Stimulated activated naive B cell treated with anti-CD40 and anti-IgM and Interleukin-4, amounts not matched to agents 10 μg/mL and 1 μg/mL and 100 μg/mL, for 72 hours (primary cell): ENCODE data around the gene CPLX1.

Experiments used
- ATAC-seq, 2 donors: fragments of 150-1000 bp; cut with Tn5 transposase; replicated peaks; 2 replicates each; pipeline ENCODE4 v1.10.0; 2021; ENCODE audit warnings: moderate library complexity in 1 of 2
- DNase-seq: peaks from one replicate; pipeline ENCODE4 v3.0.0; 2021
- H3K27ac Mint-ChIP-seq: one replicate; pipeline ENCODE4 v1.8.0; 2022; ENCODE audit warnings: mild to moderate bottlenecking, mixed read lengths
- H3K27me3 Mint-ChIP-seq, 2 donors: one replicate each; pipeline ENCODE4 v1.8.0; 2022; ENCODE audit warnings: mixed read lengths in 2 of 2
- H3K36me3 Mint-ChIP-seq, 2 donors: one replicate each; pipeline ENCODE4 v1.8.0; 2022; ENCODE audit warnings: mixed read lengths in 2 of 2, mild to moderate bottlenecking in 1 of 2
- H3K4me1 Mint-ChIP-seq, 2 donors: one replicate each; pipeline ENCODE4 v1.8.0; 2022; ENCODE audit warnings: mixed read lengths in 2 of 2, mild to moderate bottlenecking in 1 of 2
- H3K4me3 Mint-ChIP-seq, 2 donors: one replicate each; pipeline ENCODE4 v1.8.0; 2022; ENCODE audit warnings: mild to moderate bottlenecking in 2 of 2, mixed read lengths in 2 of 2, moderate library complexity in 1 of 2
- H3K9me3 Mint-ChIP-seq, 2 donors: one replicate each; pipeline ENCODE4 v1.8.0; 2022; ENCODE audit warnings: mixed read lengths in 2 of 2, mild to moderate bottlenecking in 1 of 2

CPLX1 gene

GRCh38 chr4:864456-865120 is 38.7 kb upstream of the CPLX1 start:
- H3K4me1 Mint-ChIP-seq, result no peaks in the 10 kb centered on the region

GRCh38 chr4:860561-860960 is 34.6 kb upstream of the CPLX1 start:
- H3K9me3 Mint-ChIP-seq, result peaks cover 7% of the 10 kb centered on the region in 2 donors
- ATAC-seq (no peak), DNase-seq (no peak)
- no peak overlapping the region for H3K4me3 Mint-ChIP-seq
- no peaks in the 10 kb centered on the region for H3K27me3 Mint-ChIP-seq
- no peak overlapping the region for H3K27ac Mint-ChIP-seq
- peaks cover 74 to 81% of the 10 kb centered on the region in 2 donors for H3K36me3 Mint-ChIP-seq
- peaks cover 5 to 6% of the 10 kb centered on the region in 2 donors for H3K4me1 Mint-ChIP-seq

More at GRCh38 chr4:864456-865120, 38.7 kb upstream of the CPLX1 start:
- no peak for ATAC-seq
- Mint-ChIP-seq H3K9me3 (no peaks in the 10 kb centered on the region), H3K27me3 (no peaks in the 10 kb centered on the region), H3K27ac (no peak overlapping the region), H3K36me3 (peaks cover 58 to 69% of the 10 kb centered on the region in 2 donors), H3K4me3 (no peak overlapping the region)
- DNase-seq, result no peak

GRCh38 chr4:859496-859895 is 33.6 kb upstream of the CPLX1 start:
- ATAC-seq, result no peak
- DNase-seq, result no peak
- peaks cover 7% of the 10 kb centered on the region in 2 donors for H3K9me3 Mint-ChIP-seq
- H3K27ac Mint-ChIP-seq, result no peak overlapping the region
- H3K4me1 Mint-ChIP-seq, result peaks cover 5 to 6% of the 10 kb centered on the region in 2 donors
- H3K4me3 Mint-ChIP-seq, result no peak overlapping the region
- H3K36me3 Mint-ChIP-seq, result peaks cover 68 to 79% of the 10 kb centered on the region in 2 donors
- H3K27me3 Mint-ChIP-seq, result no peaks in the 10 kb centered on the region

- Mint-ChIP-seq H3K36me3 (peaks cover 66 to 81% of the 10 kb centered on the region in 2 donors), H3K27me3 (no peaks in the 10 kb centered on the region), H3K27ac (no peak overlapping the region)
Measured at GRCh38 chr4:858831-859451, 33.0 kb upstream of the CPLX1 start.

GRCh38 chr4:858041-858481 is 32.1 kb upstream of the CPLX1 start:
- no peak overlapping the region for H3K4me3 Mint-ChIP-seq
- ATAC-seq (no peak), DNase-seq (no peak)
- peaks cover 65 to 83% of the 10 kb centered on the region in 2 donors for H3K36me3 Mint-ChIP-seq
- H3K27me3 Mint-ChIP-seq, result no peaks in the 10 kb centered on the region
- no peak overlapping the region for H3K27ac Mint-ChIP-seq
- H3K4me1 Mint-ChIP-seq, result peaks cover 5 to 6% of the 10 kb centered on the region in 2 donors
- peaks cover 7% of the 10 kb centered on the region in 2 donors for H3K9me3 Mint-ChIP-seq

More at GRCh38 chr4:858831-859451, 33.0 kb upstream of the CPLX1 start:
- Mint-ChIP-seq H3K9me3 (peaks cover 7% of the 10 kb centered on the region in 2 donors), H3K4me3 (no peak overlapping the region), H3K4me1 (peaks cover 5 to 6% of the 10 kb centered on the region in 2 donors)
- no peak for ATAC-seq
- no peak for DNase-seq

GRCh38 chr4:857461-857860 is 31.5 kb upstream of the CPLX1 start:
- no peak for ATAC-seq
- no peak overlapping the region for H3K27ac Mint-ChIP-seq
- H3K4me3 Mint-ChIP-seq, result no peak overlapping the region
- no peak for DNase-seq
- peaks cover 5 to 6% of the 10 kb centered on the region in 2 donors for H3K4me1 Mint-ChIP-seq
- H3K36me3 Mint-ChIP-seq, result peaks cover 67 to 84% of the 10 kb centered on the region in 2 donors
- peaks cover 7% of the 10 kb centered on the region in 2 donors for H3K9me3 Mint-ChIP-seq
- H3K27me3 Mint-ChIP-seq, result no peaks in the 10 kb centered on the region

GRCh38 chr4:856225-856901 is 30.4 kb upstream of the CPLX1 start:
- H3K4me3 Mint-ChIP-seq, result peak overlapping the region in 1 of 2 donors; percentile 32
- H3K4me1 Mint-ChIP-seq, result peaks cover 5 to 6% of the 10 kb centered on the region in 2 donors
- peaks cover 59 to 82% of the 10 kb centered on the region in 2 donors for H3K36me3 Mint-ChIP-seq
- H3K27me3 Mint-ChIP-seq, result no peaks in the 10 kb centered on the region
- DNase-seq (no peak), ATAC-seq (no peak)
- peak overlapping the region; percentile 85 for H3K27ac Mint-ChIP-seq
- peaks cover 7% of the 10 kb centered on the region in 2 donors for H3K9me3 Mint-ChIP-seq

- H3K27me3 Mint-ChIP-seq, result no peaks in the 10 kb centered on the region
- ATAC-seq (no peak), DNase-seq (no peak)
- H3K27ac Mint-ChIP-seq, result peak overlapping the region; percentile 31
- H3K4me1 Mint-ChIP-seq, result peaks cover 5 to 6% of the 10 kb centered on the region in 2 donors
- peaks cover 7% of the 10 kb centered on the region in 2 donors for H3K9me3 Mint-ChIP-seq
- peaks cover 61 to 83% of the 10 kb centered on the region in 2 donors for H3K36me3 Mint-ChIP-seq
- no peak overlapping the region for H3K4me3 Mint-ChIP-seq
Measured at GRCh38 chr4:855880-856224, 29.9 kb upstream of the CPLX1 start.

GRCh38 chr4:854356-854755 is 28.4 kb upstream of the CPLX1 start:
- H3K27me3 Mint-ChIP-seq, result no peaks in the 10 kb centered on the region
- no peak overlapping the region for H3K27ac Mint-ChIP-seq
- H3K9me3 Mint-ChIP-seq, result peaks cover 7% of the 10 kb centered on the region in 2 donors
- peaks cover 53 to 78% of the 10 kb centered on the region in 2 donors for H3K36me3 Mint-ChIP-seq
- H3K4me3 Mint-ChIP-seq, result no peak overlapping the region
- peaks cover 5 to 6% of the 10 kb centered on the region in 2 donors for H3K4me1 Mint-ChIP-seq
- ATAC-seq (no peak), DNase-seq (no peak)

GRCh38 chr4:853416-853781 is 27.5 kb upstream of the CPLX1 start:
- peaks cover 5 to 6% of the 10 kb centered on the region in 2 donors for H3K4me1 Mint-ChIP-seq
- ATAC-seq, result no peak
- peaks cover 7% of the 10 kb centered on the region in 2 donors for H3K9me3 Mint-ChIP-seq
- H3K36me3 Mint-ChIP-seq, result peaks cover 49 to 73% of the 10 kb centered on the region in 2 donors
- no peaks in the 10 kb centered on the region for H3K27me3 Mint-ChIP-seq
- no peak overlapping the region for H3K27ac Mint-ChIP-seq
- DNase-seq, result no peak
- no peak overlapping the region for H3K4me3 Mint-ChIP-seq

- no peak overlapping the region for H3K4me3 Mint-ChIP-seq
- H3K4me1 Mint-ChIP-seq, result peaks cover 5 to 6% of the 10 kb centered on the region in 2 donors
- no peak overlapping the region for H3K27ac Mint-ChIP-seq
- DNase-seq, result no peak
- H3K27me3 Mint-ChIP-seq, result no peaks in the 10 kb centered on the region
- H3K9me3 Mint-ChIP-seq, result peaks cover 7% of the 10 kb centered on the region in 2 donors
- peaks cover 44 to 66% of the 10 kb centered on the region in 2 donors for H3K36me3 Mint-ChIP-seq
- no peak for ATAC-seq
Measured at GRCh38 chr4:851701-852430, 25.9 kb upstream of the CPLX1 start.

- DNase-seq, result no peak
Measured at GRCh38 chr4:850323-850945, 24.5 kb upstream of the CPLX1 start.

GRCh38 chr4:849478-850175 is 23.7 kb upstream of the CPLX1 start:
- H3K27me3 Mint-ChIP-seq, result no peaks in the 10 kb centered on the region
- peaks cover 49 to 67% of the 10 kb centered on the region in 2 donors for H3K36me3 Mint-ChIP-seq
- no peaks in the 10 kb centered on the region for H3K9me3 Mint-ChIP-seq
- ATAC-seq (no peak), DNase-seq (no peak)
- no peak overlapping the region for H3K4me3 Mint-ChIP-seq
- no peaks in the 10 kb centered on the region for H3K4me1 Mint-ChIP-seq
- H3K27ac Mint-ChIP-seq, result no peak overlapping the region

More at GRCh38 chr4:850323-850945, 24.5 kb upstream of the CPLX1 start:
- no peak overlapping the region for H3K4me3 Mint-ChIP-seq
- no peaks in the 10 kb centered on the region for H3K4me1 Mint-ChIP-seq
- no peaks in the 10 kb centered on the region for H3K9me3 Mint-ChIP-seq
- no peak overlapping the region for H3K27ac Mint-ChIP-seq
- H3K27me3 Mint-ChIP-seq, result no peaks in the 10 kb centered on the region
- ATAC-seq, result no peak
- peaks cover 45 to 67% of the 10 kb centered on the region in 2 donors for H3K36me3 Mint-ChIP-seq
